Caco-2 (cell line): ENCODE measurements around the gene ATG2A. TPM values are rescaled to one million over a fixed set of nuclear protein-coding genes. Genes with fewer than 3 reads are reported as not detected.

Experiments used
- BruUV-seq: library from RNA; stranded (reverse); fragments of 400-500 nt; replicated peaks from 2 replicates; lab custom pipeline; 2021; lab: Mats Ljungman, UMichigan
- CTCF ChIA-PET: fragments of 300-600 bp; sonication (Branson Sonifier 250); formaldehyde crosslinking; loops from one replicate; lab custom pipeline; 2022; ENCODE audit warnings: antibody characterized with exemption; lab: Charles Lee
- POLR2A ChIA-PET: fragments of 300-600 bp; sonication (Branson Sonifier 250); formaldehyde crosslinking; loops from one replicate; lab custom pipeline; 2022; ENCODE audit warnings: antibody characterized with exemption; lab: Charles Lee
- DNase-seq, 2 experiments: peaks; one replicate each; pipeline versions ENCODE4 v3.0.0 to v3.0.0-alpha.2; 2020 to 2022
- H3K27me3 ChIP-seq: replicated peaks from 2 replicates; pipeline ENCODE4 v1.6.0; 2011; ENCODE audit warnings: low read length; ENCODE audit not compliant: control insufficient read depth, insufficient read depth
- H3K36me3 ChIP-seq: 2 replicates; pipeline ENCODE4 v1.5.1; 2011; ENCODE audit warnings: low read length; ENCODE audit not compliant: control insufficient read depth, insufficient read depth
- H3K4me1 ChIP-seq: fragments of 250-450 bp; sonication (Bioruptor Pico); 2 replicates; pipeline ENCODE4 v1.5.1; 2020; ENCODE audit warnings: mild to moderate bottlenecking
- H3K4me3 ChIP-seq: 2 replicates; pipeline ENCODE4 v1.5.1; 2011; ENCODE audit warnings: low read depth, mild to moderate bottlenecking, control low read depth, low read length
- H3K9me3 ChIP-seq: fragments of 250-450 bp; sonication (Bioruptor Pico); 2 replicates; pipeline ENCODE4 v1.5.1; 2020; ENCODE audit warnings: mild to moderate bottlenecking, moderate library complexity
- H3K27ac Mint-ChIP-seq: one replicate; pipeline ENCODE4 v1.8.0; 2022; ENCODE audit warnings: mixed read lengths; ENCODE audit not compliant: unreplicated experiment
- H3K27me3 Mint-ChIP-seq: one replicate; pipeline ENCODE4 v1.8.0; 2022; ENCODE audit warnings: mixed read lengths; ENCODE audit not compliant: insufficient read depth, unreplicated experiment
- H3K36me3 Mint-ChIP-seq: one replicate; pipeline ENCODE4 v1.8.0; 2022; ENCODE audit warnings: mild to moderate bottlenecking, mixed read lengths; ENCODE audit not compliant: insufficient read depth, unreplicated experiment
- H3K4me1 Mint-ChIP-seq: one replicate; pipeline ENCODE4 v1.8.0; 2022; ENCODE audit warnings: low read depth, mixed read lengths; ENCODE audit not compliant: unreplicated experiment
- H3K4me3 Mint-ChIP-seq: one replicate; pipeline ENCODE4 v1.8.0; 2022; ENCODE audit warnings: mild to moderate bottlenecking, moderate library complexity, mixed read lengths; ENCODE audit not compliant: unreplicated experiment
- H3K9me3 Mint-ChIP-seq: one replicate; pipeline ENCODE4 v1.8.0; 2022; ENCODE audit warnings: mixed read lengths; ENCODE audit not compliant: unreplicated experiment
- intact Hi-C: fragments of 100-400 bp; cut with micrococcal nuclease; formaldehyde crosslinking; loops from one replicate; pipeline ENCODE4 v1.10.0; 2022; ENCODE audit not compliant: unreplicated experiment
- total RNA-seq: library from RNA; stranded (reverse); gene quantifications from 2 replicates; pipeline ENCODE4 v1.2.3, GENCODE V29; 2022
- TF ChIP-seq, protein P1 (sequence below), 2 experiments: fragments of 200-600 bp in 1 of 2; IDR thresholded peaks; 1 replicate in 1 of 2; 2 replicates in 1 of 2; pipeline versions ENCODE4 v1.5.1 to v1.8.0; 2011 to 2022; ENCODE audit warnings: antibody characterized with exemption in 1 of 2, control low read depth in 1 of 2, inconsistent platforms in 1 of 2, low read depth in 1 of 2, low read length in 1 of 2, mild to moderate bottlenecking in 1 of 2, moderate library complexity in 1 of 2; ENCODE audit not compliant: insufficient read depth in 1 of 2, severe bottlenecking in 1 of 2, unreplicated experiment in 1 of 2

ATG2A gene
- total RNA-seq, 1 experiment from 2014 or later, result 27.9 TPM

DNA sequence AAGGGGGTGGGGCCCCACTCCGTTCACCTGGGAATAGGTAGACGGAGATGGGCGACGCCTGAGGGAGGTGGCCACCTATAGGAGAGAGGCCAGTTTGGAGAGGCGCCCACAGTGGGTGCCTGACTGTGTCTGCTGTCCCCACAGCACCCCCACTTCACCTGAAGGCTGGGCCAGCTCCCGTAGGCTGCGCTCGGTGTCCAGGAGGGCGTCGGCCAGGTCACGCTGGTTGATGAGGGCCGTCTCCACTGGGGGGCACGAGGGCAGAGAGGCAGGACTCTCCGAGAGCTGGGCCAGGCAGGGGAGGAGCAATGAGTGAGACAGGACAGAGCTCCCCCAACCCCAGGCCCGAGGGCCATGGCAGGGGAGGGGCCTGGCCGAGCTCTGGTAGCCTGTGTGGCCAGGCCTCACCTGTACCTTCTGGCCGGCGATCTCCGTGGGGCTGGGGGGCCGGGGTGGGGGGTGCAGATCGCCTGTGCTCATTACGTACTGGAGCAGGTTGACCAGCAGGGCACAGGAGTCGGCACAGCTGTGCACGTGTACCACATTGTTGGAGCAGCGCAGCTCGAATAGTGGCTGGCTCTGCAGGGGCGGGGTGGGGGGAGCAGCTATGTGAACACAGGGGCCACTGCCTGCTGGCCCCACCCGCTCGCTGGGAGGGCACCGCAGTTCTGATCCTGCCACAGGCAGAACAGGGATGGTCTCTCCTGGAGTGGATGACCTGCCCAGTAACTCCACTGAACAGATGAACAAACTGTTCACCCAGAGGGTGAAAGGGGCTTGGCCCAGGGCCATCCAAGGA, 14.7 kb downstream of the ATG2A start:
- Histone ChIP-seq H3K4me1 (no peaks in the 10 kb centered on the region), H3K27me3 (no peaks in the 10 kb centered on the region), H3K9me3 (no peaks in the 10 kb centered on the region), H3K4me3 (no peak overlapping the region), H3K36me3 (peaks cover 1% of the 10 kb centered on the region; the same call in 1 of the 2 replicates)
- no peak for DNase-seq
- H3K36me3 Mint-ChIP-seq, result peaks cover 20% of the 10 kb centered on the region
- no peaks in the 10 kb centered on the region for H3K27me3 Mint-ChIP-seq
- H3K4me3 Mint-ChIP-seq, result no peak overlapping the region
- H3K4me1 Mint-ChIP-seq, result no peaks in the 10 kb centered on the region
- BruUV-seq, result no TSS peak
- no peaks in the 10 kb centered on the region for H3K9me3 Mint-ChIP-seq
- POLR2A ChIA-PET, result no interaction called here
- H3K27ac Mint-ChIP-seq, result no peak overlapping the region
- CTCF ChIA-PET, result interaction anchor here (0.6 to 0.8 kb wide), 3 partner anchors 14 to 373 kb away, joined by 3 to 4 read pairs (median 3); no protein-coding TSS in a partner anchor
- TF ChIP-seq, protein P1, sequence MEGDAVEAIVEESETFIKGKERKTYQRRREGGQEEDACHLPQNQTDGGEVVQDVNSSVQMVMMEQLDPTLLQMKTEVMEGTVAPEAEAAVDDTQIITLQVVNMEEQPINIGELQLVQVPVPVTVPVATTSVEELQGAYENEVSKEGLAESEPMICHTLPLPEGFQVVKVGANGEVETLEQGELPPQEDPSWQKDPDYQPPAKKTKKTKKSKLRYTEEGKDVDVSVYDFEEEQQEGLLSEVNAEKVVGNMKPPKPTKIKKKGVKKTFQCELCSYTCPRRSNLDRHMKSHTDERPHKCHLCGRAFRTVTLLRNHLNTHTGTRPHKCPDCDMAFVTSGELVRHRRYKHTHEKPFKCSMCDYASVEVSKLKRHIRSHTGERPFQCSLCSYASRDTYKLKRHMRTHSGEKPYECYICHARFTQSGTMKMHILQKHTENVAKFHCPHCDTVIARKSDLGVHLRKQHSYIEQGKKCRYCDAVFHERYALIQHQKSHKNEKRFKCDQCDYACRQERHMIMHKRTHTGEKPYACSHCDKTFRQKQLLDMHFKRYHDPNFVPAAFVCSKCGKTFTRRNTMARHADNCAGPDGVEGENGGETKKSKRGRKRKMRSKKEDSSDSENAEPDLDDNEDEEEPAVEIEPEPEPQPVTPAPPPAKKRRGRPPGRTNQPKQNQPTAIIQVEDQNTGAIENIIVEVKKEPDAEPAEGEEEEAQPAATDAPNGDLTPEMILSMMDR (IDR thresholded peaks at IDR 0.05; ENCODE audit: insufficient read depth in 1 of 2, low read depth in 1 of 2, low read length in 1 of 2, severe bottlenecking in 1 of 2, unreplicated experiment in 1 of 2), result no peak
- intact Hi-C loops, result no loop called here

DNA sequence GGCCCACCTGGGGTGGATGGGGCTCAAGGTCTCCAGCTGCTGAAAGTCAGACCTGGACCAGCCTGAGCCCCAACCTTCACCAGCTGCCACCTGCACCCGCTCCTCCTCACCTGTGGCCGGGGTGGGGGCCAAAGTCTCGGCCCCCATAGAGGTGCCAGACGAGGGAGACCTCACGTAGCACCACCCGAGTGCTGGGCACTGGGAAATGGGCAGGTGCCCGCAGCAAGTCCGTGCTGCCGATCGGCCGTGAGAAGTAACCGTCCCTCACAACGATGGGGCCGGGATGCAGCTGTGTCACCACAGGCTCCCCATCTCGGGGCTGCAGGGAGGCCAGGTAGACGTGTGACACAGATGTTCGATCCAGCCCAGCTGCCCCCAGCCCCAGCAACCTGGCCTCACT, 16.2 kb downstream of the ATG2A start:
- Mint-ChIP-seq H3K4me1 (no peaks in the 10 kb centered on the region), H3K4me3 (no peak overlapping the region), H3K9me3 (no peaks in the 10 kb centered on the region), H3K27me3 (no peaks in the 10 kb centered on the region), H3K36me3 (peaks cover 25% of the 10 kb centered on the region), H3K27ac (no peak overlapping the region)
- H3K4me1 ChIP-seq, result no peaks in the 10 kb centered on the region
- TF ChIP-seq, protein P1 (IDR thresholded peaks at IDR 0.05; ENCODE audit: insufficient read depth in 1 of 2, low read depth in 1 of 2, low read length in 1 of 2, severe bottlenecking in 1 of 2, unreplicated experiment in 1 of 2), result no peak
- DNase-seq, result no peak
- no peak overlapping the region for H3K4me3 ChIP-seq
- ChIA-PET POLR2A (no interaction called here), CTCF (interaction anchor here (0.6 kb wide), 1 partner anchor 81 kb away, joined by 4 read pairs; no protein-coding TSS in a partner anchor)
- H3K27me3 ChIP-seq, result no peaks in the 10 kb centered on the region
- H3K9me3 ChIP-seq, result no peaks in the 10 kb centered on the region
- no peaks in the 10 kb centered on the region; the same call in 1 of the 2 replicates for H3K36me3 ChIP-seq
- intact Hi-C loops, result no loop called here
- BruUV-seq, result no TSS peak

DNA sequence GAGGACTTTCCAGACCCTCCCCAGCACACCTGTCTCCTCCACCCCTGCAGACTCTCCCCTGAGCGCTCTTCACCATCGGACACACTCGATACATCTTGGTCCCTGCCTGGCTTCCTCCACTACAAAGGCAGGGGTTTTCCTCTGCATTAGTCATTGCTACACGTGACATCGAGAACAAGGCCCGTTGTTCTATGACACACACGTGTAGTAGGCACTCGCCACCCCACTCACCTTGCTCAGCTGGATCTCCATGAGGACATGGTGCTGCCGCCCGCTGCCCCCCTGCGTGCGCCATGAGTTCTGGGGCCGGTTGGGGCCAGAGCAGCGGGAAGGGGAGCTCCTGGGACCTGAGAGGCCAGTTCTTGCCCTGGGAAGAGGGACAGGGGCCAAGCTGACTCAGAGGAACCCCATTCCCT, 16.7 kb downstream of the ATG2A start:
- no peaks in the 10 kb centered on the region for H3K9me3 ChIP-seq
- H3K27me3 ChIP-seq, result no peaks in the 10 kb centered on the region
- H3K27ac Mint-ChIP-seq, result no peak overlapping the region
- TF ChIP-seq, protein P1 (IDR thresholded peaks at IDR 0.05; ENCODE audit: insufficient read depth in 1 of 2, low read depth in 1 of 2, low read length in 1 of 2, severe bottlenecking in 1 of 2, unreplicated experiment in 1 of 2), result no peak
- no peak overlapping the region for H3K4me3 ChIP-seq
- peaks cover 27% of the 10 kb centered on the region for H3K36me3 Mint-ChIP-seq
- DNase-seq, result no peak
- intact Hi-C loops, result no loop called here
- no peaks in the 10 kb centered on the region for H3K9me3 Mint-ChIP-seq
- no TSS peak for BruUV-seq
- ChIA-PET POLR2A (no interaction called here), CTCF (interaction anchor here (0.6 kb wide), 2 partner anchors 81 to 411 kb away, joined by 3 to 4 read pairs; no protein-coding TSS in a partner anchor)
- H3K4me1 Mint-ChIP-seq, result no peaks in the 10 kb centered on the region
- no peaks in the 10 kb centered on the region; the same call in 1 of the 2 replicates for H3K36me3 ChIP-seq
- no peaks in the 10 kb centered on the region for H3K27me3 Mint-ChIP-seq
- H3K4me3 Mint-ChIP-seq, result no peak overlapping the region
- no peaks in the 10 kb centered on the region for H3K4me1 ChIP-seq
